GM23338 (cell line): Measurements from ENCODE around the gene PDLIM5. TPM values are rescaled to one million over a fixed set of nuclear protein-coding genes. Genes with fewer than 3 reads are reported as not detected.

Experiments used
- ATAC-seq: fragments of 200-7000 bp; cut with Tn5 transposase; 3 replicates; pipeline ENCODE4 v1.9.1; 2020
- DNase-seq: peaks from one replicate; pipeline ENCODE4 v3.0.0-alpha.2; 2015; ENCODE audit warnings: low spot score
- H2AFZ ChIP-seq: fragments of 200-600 bp; sonication (generic); 2 replicates; pipeline ENCODE4 v1.8.0; 2016; ENCODE audit warnings: antibody characterized with exemption, mild to moderate bottlenecking, moderate library complexity
- H3F3A ChIP-seq: fragments of 200-600 bp; sonication (generic); replicated peaks from 2 replicates; pipeline ENCODE4 v1.8.0; 2017; ENCODE audit warnings: antibody characterized with exemption, mixed run types, low read depth
- H3K27ac ChIP-seq: fragments of 200-600 bp; sonication (generic); 2 replicates; pipeline ENCODE4 v1.6.1; 2016; ENCODE audit warnings: low read depth
- H3K27me3 ChIP-seq: fragments of 200-600 bp; sonication (generic); 2 replicates; pipeline ENCODE4 v1.8.0; 2016; ENCODE audit warnings: mild to moderate bottlenecking, mixed run types, moderate library complexity; ENCODE audit not compliant: insufficient read depth
- H3K36me3 ChIP-seq: fragments of 200-600 bp; sonication (generic); 2 replicates; pipeline ENCODE4 v1.8.0; 2016; ENCODE audit warnings: mild to moderate bottlenecking; ENCODE audit not compliant: insufficient read depth
- H3K4me1 ChIP-seq: fragments of 200-600 bp; sonication (generic); 2 replicates; pipeline ENCODE4 v1.8.0; 2016; ENCODE audit warnings: mild to moderate bottlenecking, moderate library complexity; ENCODE audit not compliant: insufficient read depth
- H3K4me2 ChIP-seq: fragments of 200-600 bp; sonication (generic); 2 replicates; pipeline ENCODE4 v1.7.1; 2017; ENCODE audit warnings: mixed run types
- H3K4me3 ChIP-seq: fragments of 200-600 bp; sonication (generic); 2 replicates; pipeline ENCODE4 v1.6.1; 2016; ENCODE audit warnings: mixed run types
- H3K79me2 ChIP-seq: fragments of 200-600 bp; sonication (generic); replicated peaks from 2 replicates; pipeline ENCODE4 v1.8.0; 2017; ENCODE audit warnings: mild to moderate bottlenecking; ENCODE audit not compliant: insufficient read depth
- H3K9me2 ChIP-seq: fragments of 200-600 bp; sonication (generic); 2 replicates; pipeline ENCODE4 v1.8.0; 2017; ENCODE audit not compliant: insufficient read depth
- H4K20me1 ChIP-seq: fragments of 200-600 bp; sonication (generic); replicated peaks from 2 replicates; pipeline ENCODE4 v1.8.0; 2017; ENCODE audit warnings: mild to moderate bottlenecking; ENCODE audit not compliant: insufficient read depth
- H3K27ac Mint-ChIP-seq: 2 replicates; pipeline ENCODE4 v1.8.0; 2020; ENCODE audit warnings: inconsistent platforms, mild to moderate bottlenecking, moderate library complexity, mixed read lengths
- H3K27me3 Mint-ChIP-seq: 3 replicates; pipeline ENCODE4 v1.8.0; 2022; ENCODE audit warnings: low read depth, mild to moderate bottlenecking, moderate library complexity, mixed read lengths, inconsistent platforms; ENCODE audit not compliant: insufficient read depth, poor library complexity
- H3K36me3 Mint-ChIP-seq: 3 replicates; pipeline ENCODE4 v1.8.0; 2021; ENCODE audit warnings: low read depth, mild to moderate bottlenecking, inconsistent platforms, moderate library complexity, mixed read lengths
- H3K4me1 Mint-ChIP-seq: 3 replicates; pipeline ENCODE4 v1.8.0; 2020; ENCODE audit warnings: mild to moderate bottlenecking, inconsistent platforms, mixed read lengths
- H3K4me3 Mint-ChIP-seq: 3 replicates; pipeline ENCODE4 v1.8.0; 2021; ENCODE audit warnings: moderate library complexity, mild to moderate bottlenecking, inconsistent platforms, mixed read lengths
- H3K9me3 Mint-ChIP-seq: 3 replicates; pipeline ENCODE4 v1.8.0; 2020; ENCODE audit warnings: moderate library complexity, mild to moderate bottlenecking, inconsistent platforms, mixed read lengths
- CREB1 ChIP-seq: fragments of 250-450 bp; sonication (Bioruptor Pico); IDR thresholded peaks from 2 replicates; pipeline ENCODE4 v1.5.0; 2020; ENCODE audit warnings: low read depth, mild to moderate bottlenecking, moderate library complexity
- CTCF ChIP-seq, 2 experiments: fragments of 200-600 bp in 1 of 2; sonication (generic) in 1 of 2; conservative IDR thresholded peaks; 2 replicates each; pipeline versions ENCODE4 v1.5.1 to v1.6.1; 2016 to 2017; ENCODE audit warnings: antibody characterized with exemption in 2 of 2, low read depth in 2 of 2, mild to moderate bottlenecking in 2 of 2, moderate library complexity in 1 of 2
- EZH2 ChIP-seq: fragments of 200-600 bp; sonication (generic); IDR thresholded peaks from one replicate; pipeline ENCODE4 v1.8.0; 2017; ENCODE audit warnings: antibody characterized with exemption, mild to moderate bottlenecking, low read depth; ENCODE audit not compliant: unreplicated experiment
- EZH2phosphoT487 ChIP-seq: fragments of 200-600 bp; sonication (generic); IDR thresholded peaks from one replicate; pipeline ENCODE4 v1.8.1; 2018; ENCODE audit warnings: antibody characterized with exemption; ENCODE audit not compliant: unreplicated experiment
- POLR2AphosphoS5 ChIP-seq: IDR thresholded peaks from 2 replicates; pipeline ENCODE4 v1.6.1; 2016; ENCODE audit warnings: antibody characterized with exemption, low read depth
- REST ChIP-seq: IDR thresholded peaks from one replicate; pipeline ENCODE4 v1.6.1; 2018; ENCODE audit warnings: antibody characterized with exemption; ENCODE audit not compliant: unreplicated experiment
- ZNF114 ChIP-seq: fragments of 250-450 bp; sonication (Bioruptor Pico); IDR thresholded peaks from 2 replicates; pipeline ENCODE4 v1.5.0; 2020; ENCODE audit warnings: mild to moderate bottlenecking, moderate library complexity
- polyA plus RNA-seq: library from polyadenylated mRNA; unstranded; fragments of >200 nt; fragmentation: Nextera tagmentation; extraction: Ambion mirVana; gene quantifications from 2 replicates; pipeline ENCODE4 v1.2.1, GENCODE V29; 2016
- total RNA-seq: library from RNA; depleted of rRNA; stranded (reverse); fragments of >200 nt; shearing (Covaris generic); gene quantifications from 2 replicates; pipeline ENCODE4 v1.2.3, GENCODE V29; 2014

The PDLIM5 gene
- total and polyA plus RNA-seq, 2 experiments from 2014 or later, result 45.2 to 53.0 TPM

- Histone ChIP-seq H3K27ac (no peak overlapping the region), H3K27me3 (no peaks in the 10 kb centered on the region), H3K4me1 (no peaks in the 10 kb centered on the region; the same call in 1 of the 2 replicates), H3K36me3 (no peaks in the 10 kb centered on the region), H4K20me1 (peaks cover 5% of the 10 kb centered on the region; the same call in 1 of the 2 replicates), H3K4me2 (no peak overlapping the region), H3K4me3 (no peak overlapping the region), H2AFZ (no peak overlapping the region), H3F3A (no peaks in the 10 kb centered on the region), H3K9me2 (no peaks in the 10 kb centered on the region; the same call in 1 of the 2 replicates), H3K79me2 (peaks cover 40% of the 10 kb centered on the region)
- H3K36me3 Mint-ChIP-seq, result no peaks in the 10 kb centered on the region; the same call in 2 of the 3 replicates
- no peak overlapping the region for H3K4me3 Mint-ChIP-seq
- no peaks in the 10 kb centered on the region for H3K9me3 Mint-ChIP-seq
- no peak for DNase-seq
- H3K27me3 Mint-ChIP-seq, result no peaks in the 10 kb centered on the region
- H3K4me1 Mint-ChIP-seq, result peaks cover 5% of the 10 kb centered on the region
- no peak for ATAC-seq
- H3K27ac Mint-ChIP-seq, result no peak overlapping the region
- no peak for TF ChIP-seq REST
These were observed 64.3 kb downstream of the PDLIM5 start for GRCh38 chr4:94516067-94516466.

- H3K27me3 Mint-ChIP-seq, result no peaks in the 10 kb centered on the region
- no peaks in the 10 kb centered on the region for H3K36me3 Mint-ChIP-seq
- H3K4me2 ChIP-seq, result no peak overlapping the region
- no peak overlapping the region for H2AFZ ChIP-seq
- DNase-seq (no peak), ATAC-seq (no peak)
- H4K20me1 ChIP-seq, result peaks cover 5% of the 10 kb centered on the region; the same call in 1 of the 2 replicates
- no peaks in the 10 kb centered on the region for H3K9me3 Mint-ChIP-seq
- H3K4me1 Mint-ChIP-seq, result peaks cover 5% of the 10 kb centered on the region
- no peaks in the 10 kb centered on the region; the same call in 1 of the 2 replicates for H3K9me2 ChIP-seq
- H3K27me3 ChIP-seq, result no peaks in the 10 kb centered on the region
- H3K36me3 ChIP-seq, result no peaks in the 10 kb centered on the region
- H3K4me1 ChIP-seq, result no peaks in the 10 kb centered on the region; the same call in 1 of the 2 replicates
- no peaks in the 10 kb centered on the region for H3F3A ChIP-seq
- peaks cover 31% of the 10 kb centered on the region for H3K79me2 ChIP-seq
- no peak overlapping the region for H3K4me3 Mint-ChIP-seq
- no peak overlapping the region for H3K27ac Mint-ChIP-seq
- H3K4me3 ChIP-seq, result no peak overlapping the region
- H3K27ac ChIP-seq, result no peak overlapping the region
- no peak for TF ChIP-seq ZNF114 (CRISPR knock-in tag)
- TF ChIP-seq EZH2phosphoT487, result no peak
- TF ChIP-seq REST, result no peak
- no peak for TF ChIP-seq CREB1 (CRISPR knock-in tag)
- no peak for TF ChIP-seq POLR2AphosphoS5
- TF ChIP-seq CTCF (conservative IDR thresholded peaks at IDR 0.05; ENCODE audit: low read depth in 2 of 2), result no peak
- TF ChIP-seq EZH2, result no peak
These were observed 65.3 kb downstream of the PDLIM5 start for GRCh38 chr4:94516999-94517398.
